Mucosa of rectum (tissue), 2 donors: ENCODE data around the gene GRIK5.

Experiments used
- H3K27ac ChIP-seq, 2 donors: one replicate each; pipeline ENCODE4 v1.7.0; 2013; ENCODE audit warnings: inconsistent platforms in 2 of 2, low read depth in 2 of 2, low read length in 2 of 2
- H3K27me3 ChIP-seq, 2 donors: one replicate each; pipeline ENCODE4 v1.7.0; 2013; ENCODE audit warnings: low read length in 2 of 2; ENCODE audit not compliant: control insufficient read depth in 2 of 2, insufficient read depth in 2 of 2
- H3K36me3 ChIP-seq, 2 donors: one replicate each; pipeline ENCODE4 v1.7.0; 2013; ENCODE audit warnings: low read length in 2 of 2; ENCODE audit not compliant: control insufficient read depth in 2 of 2, insufficient read depth in 2 of 2
- H3K4me1 ChIP-seq, 2 donors: one replicate each; pipeline ENCODE4 v1.7.0; 2013; ENCODE audit warnings: low read length in 2 of 2, mild to moderate bottlenecking in 1 of 2; ENCODE audit not compliant: control insufficient read depth in 2 of 2, insufficient read depth in 2 of 2
- H3K4me3 ChIP-seq, 2 donors: one replicate each; pipeline ENCODE4 v1.7.0; 2013; ENCODE audit warnings: low read length in 2 of 2
- H3K9ac ChIP-seq, 2 donors: one replicate each; pipeline ENCODE4 v1.7.0; 2013; ENCODE audit warnings: low read length in 2 of 2, low read depth in 1 of 2, mild to moderate bottlenecking in 1 of 2
- H3K9me3 ChIP-seq, 2 donors: one replicate each; pipeline ENCODE4 v1.7.0; 2013; ENCODE audit warnings: low read length in 2 of 2; ENCODE audit not compliant: control insufficient read depth in 2 of 2
- donor health status: healthy.
- donor health status: Normal muscosa, but diverticular disease.

GRIK5 gene

GRCh38 chr19:42078538-42079275, 8.7 kb upstream of the GRIK5 start:
- Histone ChIP-seq H3K27ac (no peak overlapping the region), H3K4me3 (no peak overlapping the region), H3K9ac (no peak overlapping the region), H3K9me3 (no peaks in the 10 kb centered on the region), H3K36me3 (peaks cover 30 to 33% of the 10 kb centered on the region in 2 donors), H3K4me1 (peaks cover 32 to 34% of the 10 kb centered on the region in 2 donors), H3K27me3 (no peaks in the 10 kb centered on the region)

- H3K27ac ChIP-seq: no peak overlapping the region
Observed at GRCh38 chr19:42078058-42078457, 8.1 kb upstream of the GRIK5 start.

GRCh38 chr19:42076380-42076944, 6.5 kb upstream of the GRIK5 start:
- no peaks in the 10 kb centered on the region for H3K27me3 ChIP-seq
- peak overlapping the region; percentile 87 to 91 for H3K27ac ChIP-seq
- peak overlapping the region; percentile 79 to 80 for H3K9ac ChIP-seq

More at GRCh38 chr19:42078058-42078457, 8.1 kb upstream of the GRIK5 start:
- Histone ChIP-seq H3K4me1 (peaks cover 32 to 34% of the 10 kb centered on the region in 2 donors), H3K9ac (no peak overlapping the region), H3K27me3 (no peaks in the 10 kb centered on the region), H3K36me3 (peaks cover 30 to 33% of the 10 kb centered on the region in 2 donors), H3K9me3 (no peaks in the 10 kb centered on the region), H3K4me3 (no peak overlapping the region)

DNA sequence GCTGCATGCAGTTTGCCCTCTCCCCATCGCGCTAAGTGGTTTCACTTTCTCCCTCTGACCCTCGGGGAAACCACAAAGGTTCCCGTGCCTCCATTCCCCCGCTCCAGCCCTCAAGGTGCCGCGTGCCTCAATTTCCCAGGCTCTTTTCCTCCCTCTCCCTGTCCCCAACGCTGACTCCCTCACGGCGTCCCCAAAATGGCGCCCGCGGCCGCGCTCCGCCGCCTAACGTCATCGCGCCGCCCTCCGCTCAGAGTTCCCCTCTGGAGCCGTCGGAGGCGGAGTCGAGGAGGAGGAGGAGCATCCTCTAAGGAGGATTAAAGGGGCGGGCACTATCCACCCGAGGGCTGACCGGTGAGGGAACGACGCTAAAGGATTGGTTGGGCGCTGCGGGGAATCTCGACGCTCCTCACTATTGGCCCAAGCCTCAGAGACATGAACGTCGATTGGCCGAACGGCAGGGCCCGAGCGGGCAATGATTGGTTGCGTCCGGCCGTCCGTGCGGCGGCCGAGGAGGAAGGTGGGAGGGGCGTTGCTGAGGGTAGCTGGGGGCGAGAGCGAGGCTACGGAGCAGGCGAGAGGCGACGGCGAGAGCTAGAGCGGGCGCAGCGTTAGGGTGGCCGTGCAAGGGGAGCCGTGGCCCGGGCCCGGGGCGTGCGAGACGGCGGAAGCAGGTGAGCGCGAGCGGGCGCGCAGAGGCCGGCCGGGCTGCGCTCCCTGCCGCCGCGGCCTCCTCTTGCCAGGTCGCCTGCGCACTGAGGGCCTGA, 5.8 kb upstream of the GRIK5 start, which contains the start of gene ZNF574:
Gene ZNF574, plus strand, starts transcription at position 551 of the 764 bp plus-strand sequence. CDS start 2,441 bp downstream, outside the sequence.
- peaks cover 22 to 23% of the 10 kb centered on the region in 2 donors for H3K4me1 ChIP-seq
- H3K27ac ChIP-seq: peak within 1 kb of the TSS; percentile 91 to 95
- peak within 1 kb of the TSS; percentile 90 to 91 for H3K9ac ChIP-seq
- H3K9me3 ChIP-seq: no peaks in the 10 kb centered on the region
- peak within 1 kb of the TSS; percentile 85 to 92 for H3K4me3 ChIP-seq
- peaks cover 23 to 26% of the 10 kb centered on the region in 2 donors for H3K36me3 ChIP-seq
- H3K27me3 ChIP-seq: no peaks in the 10 kb centered on the region

More at GRCh38 chr19:42076380-42076944, 6.5 kb upstream of the GRIK5 start:
- peaks cover 30 to 33% of the 10 kb centered on the region in 2 donors for H3K36me3 ChIP-seq
- H3K9me3 ChIP-seq: no peaks in the 10 kb centered on the region
- peak overlapping the region; percentile 85 to 92 for H3K4me3 ChIP-seq
- peaks cover 28 to 29% of the 10 kb centered on the region in 2 donors for H3K4me1 ChIP-seq

GRCh38 chr19:42075364-42075615, 5.3 kb upstream of the GRIK5 start:
- Histone ChIP-seq H3K9ac (peak overlapping the region; percentile 90 to 91), H3K9me3 (no peaks in the 10 kb centered on the region), H3K27me3 (no peaks in the 10 kb centered on the region), H3K4me1 (peaks cover 22% of the 10 kb centered on the region in 2 donors), H3K27ac (peak overlapping the region; percentile 91 to 95), H3K36me3 (peaks cover 18 to 21% of the 10 kb centered on the region in 2 donors), H3K4me3 (peak overlapping the region; percentile 85 to 92)

GRCh38 chr19:42074513-42075363, 4.7 kb upstream of the GRIK5 start:
- peaks cover 22% of the 10 kb centered on the region in 2 donors for H3K4me1 ChIP-seq
- peaks cover 13 to 17% of the 10 kb centered on the region in 2 donors for H3K36me3 ChIP-seq
- H3K4me3 ChIP-seq: peak overlapping the region; percentile 85 to 92
- peak overlapping the region; percentile 91 to 95 for H3K27ac ChIP-seq
- no peaks in the 10 kb centered on the region for H3K9me3 ChIP-seq
- no peaks in the 10 kb centered on the region for H3K27me3 ChIP-seq
- peak overlapping the region; percentile 90 to 91 for H3K9ac ChIP-seq

DNA sequence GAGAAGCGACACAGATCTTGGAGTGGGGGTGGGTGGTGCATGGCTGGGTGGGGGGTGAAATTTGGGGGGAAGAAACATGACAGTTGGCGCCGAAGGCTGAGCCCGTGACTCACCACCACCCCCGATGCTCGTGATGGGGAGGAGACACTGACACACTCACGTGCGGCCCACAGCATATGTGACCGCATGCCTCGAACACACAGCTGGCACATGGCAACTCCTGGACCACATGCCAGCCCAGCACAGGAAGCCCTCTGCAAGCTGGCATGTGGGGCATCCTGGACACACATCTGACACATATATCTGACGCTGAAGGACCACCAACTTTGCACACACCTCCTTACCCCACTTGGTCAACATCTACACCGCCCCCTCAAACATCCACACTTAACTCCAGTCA, 1.2 kb upstream of the GRIK5 start:
- Histone ChIP-seq H3K9ac (no peak overlapping the region), H3K4me1 (peaks cover 5 to 7% of the 10 kb centered on the region in 2 donors), H3K27me3 (peaks cover 11 to 19% of the 10 kb centered on the region in 2 donors), H3K36me3 (no peaks in the 10 kb centered on the region), H3K9me3 (no peaks in the 10 kb centered on the region), H3K27ac (no peak overlapping the region), H3K4me3 (no peak overlapping the region)

GRCh38 chr19:42068756-42069571, 1.0 kb downstream of the GRIK5 start:
- Histone ChIP-seq H3K36me3 (no peaks in the 10 kb centered on the region), H3K27me3 (peaks cover 11 to 19% of the 10 kb centered on the region in 2 donors), H3K27ac (no peak overlapping the region), H3K4me3 (peak overlapping the region in 1 of 2 donors; percentile 31), H3K9ac (no peak overlapping the region), H3K4me1 (no peaks in the 10 kb centered on the region), H3K9me3 (no peaks in the 10 kb centered on the region)

- Histone ChIP-seq H3K27ac (no peak overlapping the region), H3K27me3 (peaks cover 11 to 19% of the 10 kb centered on the region in 2 donors), H3K9ac (no peak overlapping the region), H3K4me1 (no peaks in the 10 kb centered on the region), H3K36me3 (no peaks in the 10 kb centered on the region), H3K9me3 (no peaks in the 10 kb centered on the region), H3K4me3 (peak overlapping the region in 1 of 2 donors; percentile 31)
Observed at GRCh38 chr19:42068361-42068755, 1.6 kb downstream of the GRIK5 start.
